GM12891 (cell line): ENCODE data around the gene KCNG2.

Experiments used
- DNase-seq: peaks from one replicate; pipeline ENCODE4 v3.0.0; 2011; ENCODE audit warnings: low spot score; ENCODE audit not compliant: insufficient read length
- FAIRE-seq: peaks from 2 replicates; lab custom pipeline; 2011; peaks lifted over from hg19 to GRCh38; lab: Jason Lieb, UNC
- PAX5 ChIP-seq: IDR thresholded peaks from 2 replicates; pipeline ENCODE4 v1.6.1; 2011; ENCODE audit warnings: low read length, moderate library complexity, mild to moderate bottlenecking; ENCODE audit not compliant: insufficient read depth, severe bottlenecking
- POLR2A ChIP-seq: IDR thresholded peaks from 2 replicates; pipeline ENCODE4 v1.6.1; 2011; ENCODE audit warnings: low read depth, low read length, control low read depth
- POLR2AphosphoS5 ChIP-seq: IDR thresholded peaks from 2 replicates; pipeline ENCODE4 v1.6.1; 2011; ENCODE audit warnings: low read depth, low read length, control low read depth
- POU2F2 ChIP-seq: IDR thresholded peaks from 2 replicates; pipeline ENCODE4 v1.6.1; 2011; ENCODE audit warnings: low read depth, mild to moderate bottlenecking, control low read depth, low read length, moderate library complexity
- SPI1 ChIP-seq: IDR thresholded peaks from 2 replicates; pipeline ENCODE4 v1.6.1; 2011; ENCODE audit warnings: low read depth, low read length, control low read depth
- TAF1 ChIP-seq: IDR thresholded peaks from 2 replicates; pipeline ENCODE4 v1.6.1; 2011; ENCODE audit warnings: low read depth, low read length, control low read depth

Gene KCNG2

GRCh38 chr18:79940814-79941472 lies 143.2 kb downstream of the KCNG2 start:
- DNase-seq (no peak), FAIRE-seq (no peak)
- TF ChIP-seq PAX5 = no peak
- TF ChIP-seq POLR2AphosphoS5 = no peak
- TF ChIP-seq POU2F2 = no peak
- no peak for TF ChIP-seq TAF1
- TF ChIP-seq POLR2A = no peak
- no peak for TF ChIP-seq SPI1

- no peak for TF ChIP-seq SPI1
- TF ChIP-seq POLR2AphosphoS5 = no peak
- no peak for TF ChIP-seq POU2F2
- TF ChIP-seq TAF1 = no peak
- no peak for TF ChIP-seq POLR2A
- DNase-seq (no peak), FAIRE-seq (no peak)
Measured at GRCh38 chr18:79941473-79942119, 143.9 kb downstream of the KCNG2 start.

GRCh38 chr18:79942211-79942610 lies 144.5 kb downstream of the KCNG2 start:
- FAIRE-seq (no peak), DNase-seq (no peak)
- TF ChIP-seq POU2F2 = no peak
- no peak for TF ChIP-seq POLR2A
- no peak for TF ChIP-seq TAF1
- no peak for TF ChIP-seq POLR2AphosphoS5
- TF ChIP-seq SPI1 = no peak
- TF ChIP-seq PAX5 = no peak

GRCh38 chr18:79942786-79943607 lies 145.3 kb downstream of the KCNG2 start:
- FAIRE-seq = peak; percentile 20
- TF ChIP-seq PAX5 (no peak), POLR2A (no peak), POLR2AphosphoS5 (no peak), POU2F2 (no peak), TAF1 (no peak), SPI1 (no peak)

GRCh38 chr18:79943608-79944125 lies 145.9 kb downstream of the KCNG2 start:
- no peak for FAIRE-seq
- TF ChIP-seq POU2F2 = no peak
- no peak for TF ChIP-seq POLR2A
- TF ChIP-seq POLR2AphosphoS5 = no peak
- TF ChIP-seq PAX5 = no peak
- no peak for DNase-seq

More at GRCh38 chr18:79942786-79943607, 145.3 kb downstream of the KCNG2 start:
- DNase-seq = no peak

DNA sequence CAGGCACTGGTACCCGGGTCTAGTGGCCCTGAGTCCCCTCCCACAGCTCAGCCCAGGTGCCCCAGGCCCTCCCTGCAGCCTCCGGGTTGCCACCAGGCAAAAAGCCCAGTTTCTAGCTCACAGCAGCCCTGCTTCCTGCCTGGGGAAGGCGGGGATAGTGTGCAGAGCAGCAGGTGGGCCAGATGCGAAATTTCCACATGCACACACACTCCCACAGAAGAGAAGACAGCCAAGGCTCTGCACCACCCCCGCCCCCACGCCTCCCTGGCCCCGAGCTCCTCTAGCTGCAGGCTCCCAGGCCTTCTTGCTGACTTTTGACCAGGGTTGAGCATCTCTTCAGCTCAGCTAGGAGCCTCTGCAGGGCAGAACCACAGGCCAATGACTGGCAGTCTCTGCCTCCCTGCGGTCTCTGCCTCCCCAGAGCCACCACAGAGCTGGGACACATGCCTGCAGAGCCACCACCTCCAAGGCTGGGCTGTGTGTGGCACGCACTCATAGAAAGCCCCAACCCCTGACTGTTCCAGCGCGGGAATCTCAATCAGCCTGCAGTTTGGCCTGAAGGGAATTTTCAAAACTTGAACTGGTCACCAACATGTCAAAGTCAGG lies 146.5 kb downstream of the KCNG2 start:
- FAIRE-seq = peak; percentile 70
- TF ChIP-seq POU2F2 (no peak; the same call in 1 of the 2 replicates), SPI1 (no peak), TAF1 (no peak), PAX5 (no peak), POLR2AphosphoS5 (no peak), POLR2A (no peak)
- DNase-seq = peak; percentile 46

GRCh38 chr18:79944746-79945117 lies 147.0 kb downstream of the KCNG2 start:
- FAIRE-seq = no peak
- TF ChIP-seq SPI1 (no peak), PAX5 (no peak), POU2F2 (no peak), TAF1 (no peak), POLR2A (no peak), POLR2AphosphoS5 (no peak)
- DNase-seq = no peak

- TF ChIP-seq PAX5 = no peak
- no peak for TF ChIP-seq SPI1
- TF ChIP-seq TAF1 = no peak
- no peak for TF ChIP-seq POLR2AphosphoS5
- TF ChIP-seq POLR2A = no peak
- TF ChIP-seq POU2F2 = no peak
- FAIRE-seq (peak; percentile 43), DNase-seq (no peak)
Measured at GRCh38 chr18:79945118-79946042, 147.6 kb downstream of the KCNG2 start.
